GM19438 (cell line): Measurements from ENCODE around the gene CTNND2.
"Not testable (repeated sequence)": the region's sequence is repeated elsewhere in the genome, so short reads cannot be mapped to it uniquely, and the experiment has no call there.

ENCODE experiments used
- ATAC-seq: cut with Tn5 transposase; IDR thresholded peaks from one replicate; pipeline ENCODE4 v1.9.1; 2021; ENCODE audit warnings: low read depth; ENCODE audit not compliant: unreplicated experiment

The CTNND2 gene

DNA sequence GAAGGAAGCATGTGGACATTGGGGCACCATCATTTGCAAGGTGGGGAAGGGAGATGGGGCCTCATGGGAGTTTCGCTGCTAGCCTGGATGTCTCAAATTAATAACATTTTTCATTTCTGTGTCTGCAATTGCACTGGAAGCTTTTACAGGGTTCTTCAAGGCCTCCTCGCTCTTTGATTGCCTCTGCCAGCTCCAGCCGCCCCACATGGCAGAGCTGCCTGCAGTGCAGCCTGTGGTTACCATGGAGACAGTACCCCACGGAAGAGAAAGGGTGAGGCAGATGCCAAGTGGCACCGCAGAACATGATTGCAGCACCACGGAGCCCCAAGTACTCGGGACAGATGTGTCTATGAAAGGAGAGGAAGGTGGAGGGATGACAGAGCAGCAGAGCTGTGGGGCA is 25.4 kb downstream of the CTNND2 start:
- no peak for ATAC-seq

DNA sequence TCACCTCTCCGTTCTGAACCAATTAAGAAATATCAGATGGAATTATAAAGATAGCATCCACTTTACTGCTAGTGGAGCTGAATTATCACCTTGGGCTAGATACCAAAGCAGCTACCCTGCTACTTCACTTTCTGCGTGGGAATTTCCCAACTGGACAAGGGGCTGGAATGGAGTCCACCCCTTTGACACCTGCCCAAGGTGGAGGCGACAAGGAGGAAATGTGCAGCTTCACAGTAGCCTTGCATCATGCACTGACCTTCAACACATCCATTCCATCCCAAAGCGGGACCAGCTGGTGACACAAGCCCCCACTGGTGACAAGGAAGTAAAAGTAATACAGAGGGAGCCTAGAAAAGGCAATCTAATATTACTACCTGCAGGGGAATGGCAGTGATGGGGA is 30.7 kb downstream of the CTNND2 start:
- no peak for ATAC-seq

DNA sequence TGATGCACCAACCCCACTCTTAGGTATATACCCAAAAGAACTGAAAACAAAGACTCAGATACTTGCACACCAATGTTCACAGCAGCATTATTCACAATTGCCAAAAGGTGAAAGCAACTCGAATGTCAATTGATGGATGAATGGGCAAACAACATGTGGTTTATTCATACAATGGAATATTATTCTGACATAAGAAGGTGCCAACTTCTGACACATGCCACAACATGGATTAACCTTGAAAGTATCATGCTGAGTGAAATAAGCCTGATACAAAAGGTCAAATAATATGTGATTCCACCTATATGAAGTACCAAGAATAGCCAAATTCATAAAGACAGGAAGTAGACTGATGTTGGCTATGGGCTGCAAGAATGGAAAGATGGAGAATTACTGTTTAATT is 35.0 kb downstream of the CTNND2 start:
- ATAC-seq = no peak

DNA sequence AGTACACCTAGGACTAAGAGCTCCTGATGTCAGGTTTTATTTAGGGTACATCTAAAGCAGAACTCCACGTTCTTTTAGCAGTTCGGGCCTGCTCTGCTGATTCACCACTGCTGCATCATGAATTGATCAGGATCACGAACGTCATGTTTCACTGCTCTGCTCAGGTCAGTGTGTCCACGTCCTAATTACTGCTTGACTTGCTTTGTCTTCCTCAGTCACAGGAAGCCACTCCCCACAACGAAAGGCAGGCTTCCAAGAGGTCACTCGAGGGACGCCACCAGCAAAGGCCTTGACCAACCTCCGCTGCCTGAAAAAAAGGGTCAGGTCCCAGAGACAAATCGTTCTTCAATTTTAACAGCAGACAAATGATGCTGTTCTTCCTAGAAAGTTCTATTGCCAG is 40.3 kb downstream of the CTNND2 start:
- ATAC-seq = no peak

DNA sequence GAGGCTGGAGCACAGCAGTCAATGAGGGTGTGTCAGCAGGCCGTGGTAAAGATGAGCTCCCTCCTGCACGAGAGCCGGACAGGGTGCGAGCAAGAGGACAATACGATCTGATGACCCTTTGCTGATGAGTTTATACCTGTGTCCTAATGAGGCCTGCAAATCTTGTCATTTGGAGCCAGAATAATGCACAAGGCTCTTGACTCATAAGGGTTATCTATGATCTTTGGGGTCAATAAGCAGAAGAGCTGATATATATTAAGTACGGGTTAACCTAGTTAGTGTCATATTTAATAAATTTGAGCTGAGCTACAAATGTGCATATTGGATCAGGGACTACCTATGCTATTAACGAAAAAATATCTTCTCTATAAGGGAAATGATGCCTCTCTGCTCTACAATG is 46.9 kb downstream of the CTNND2 start:
- no peak for ATAC-seq

DNA sequence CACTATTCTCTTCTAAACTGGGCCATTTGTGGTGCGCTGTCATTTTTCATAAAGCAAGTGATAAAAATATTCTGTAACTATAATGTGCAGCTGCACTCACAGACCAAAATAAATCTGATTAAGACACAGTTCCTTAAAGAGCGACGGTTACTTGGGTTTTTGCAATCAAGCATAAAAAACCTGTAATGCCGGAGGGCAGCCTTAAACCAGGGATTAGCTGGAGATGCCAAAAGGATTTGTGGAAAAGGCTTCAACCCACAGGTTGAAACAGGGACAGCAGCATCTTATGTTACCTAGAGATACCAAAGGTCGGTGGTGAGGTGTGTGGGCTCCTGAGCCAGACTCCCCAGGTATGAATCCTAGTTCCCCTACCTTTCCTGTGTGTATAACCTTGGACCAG is 49.3 kb downstream of the CTNND2 start:
- ATAC-seq = no peak

DNA sequence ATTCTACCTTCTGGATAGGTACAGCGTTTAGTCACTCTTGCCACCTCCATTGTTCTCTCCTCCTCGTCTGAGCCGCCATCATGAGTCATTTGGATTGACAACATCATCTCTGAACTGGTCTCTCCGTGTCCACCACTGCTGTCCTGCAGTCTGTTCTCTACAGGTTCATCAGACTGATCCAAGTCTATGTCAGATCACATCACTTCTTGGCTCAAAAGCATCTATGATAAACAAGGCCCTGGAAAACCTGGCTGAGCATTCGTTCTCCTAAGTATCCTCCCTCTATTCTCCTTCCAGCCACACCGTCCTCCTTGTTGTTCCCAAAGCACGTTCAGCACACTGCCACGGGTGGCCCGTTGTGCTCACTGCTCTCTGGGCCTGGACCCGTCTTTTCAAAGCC is 50.5 kb downstream of the CTNND2 start:
- no peak for ATAC-seq

DNA sequence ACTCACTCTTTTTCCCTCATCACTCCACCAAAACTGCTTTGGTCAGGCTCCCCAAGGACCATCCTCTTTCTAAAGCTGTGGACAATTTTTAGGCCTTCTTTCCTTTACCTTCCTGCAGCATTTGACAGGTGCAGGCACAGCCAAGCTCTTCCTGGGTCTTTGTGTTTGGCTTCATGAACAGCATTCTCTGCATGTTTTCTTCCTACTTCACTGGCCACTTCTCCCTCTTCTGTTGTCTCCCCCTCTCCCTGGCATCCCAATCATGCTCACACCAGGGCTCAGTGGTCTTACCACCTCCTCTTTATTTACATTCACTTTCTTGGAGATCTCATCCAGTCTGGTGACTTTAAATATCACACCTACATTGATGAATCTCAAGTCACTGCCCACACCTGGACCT is 51.1 kb downstream of the CTNND2 start:
- ATAC-seq = no peak

DNA sequence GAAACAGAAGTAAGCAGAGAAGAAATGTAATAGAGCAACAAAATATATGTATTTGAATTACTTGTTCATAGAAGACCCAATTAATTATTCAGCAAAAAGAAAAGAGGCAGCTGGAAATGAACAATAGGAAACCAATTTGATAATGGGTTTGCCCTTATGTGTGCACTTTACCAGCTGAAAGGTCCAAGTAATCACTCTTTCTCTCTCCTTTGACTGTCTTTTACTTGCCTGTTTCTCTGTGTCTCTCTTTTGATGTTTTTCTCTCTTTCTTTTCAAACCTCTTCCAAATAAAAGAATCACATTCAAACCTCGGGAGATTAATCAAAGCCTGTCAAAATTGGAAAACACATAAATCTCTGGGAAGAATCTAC is 51.5 kb downstream of the CTNND2 start:
- ATAC-seq = no peak

DNA sequence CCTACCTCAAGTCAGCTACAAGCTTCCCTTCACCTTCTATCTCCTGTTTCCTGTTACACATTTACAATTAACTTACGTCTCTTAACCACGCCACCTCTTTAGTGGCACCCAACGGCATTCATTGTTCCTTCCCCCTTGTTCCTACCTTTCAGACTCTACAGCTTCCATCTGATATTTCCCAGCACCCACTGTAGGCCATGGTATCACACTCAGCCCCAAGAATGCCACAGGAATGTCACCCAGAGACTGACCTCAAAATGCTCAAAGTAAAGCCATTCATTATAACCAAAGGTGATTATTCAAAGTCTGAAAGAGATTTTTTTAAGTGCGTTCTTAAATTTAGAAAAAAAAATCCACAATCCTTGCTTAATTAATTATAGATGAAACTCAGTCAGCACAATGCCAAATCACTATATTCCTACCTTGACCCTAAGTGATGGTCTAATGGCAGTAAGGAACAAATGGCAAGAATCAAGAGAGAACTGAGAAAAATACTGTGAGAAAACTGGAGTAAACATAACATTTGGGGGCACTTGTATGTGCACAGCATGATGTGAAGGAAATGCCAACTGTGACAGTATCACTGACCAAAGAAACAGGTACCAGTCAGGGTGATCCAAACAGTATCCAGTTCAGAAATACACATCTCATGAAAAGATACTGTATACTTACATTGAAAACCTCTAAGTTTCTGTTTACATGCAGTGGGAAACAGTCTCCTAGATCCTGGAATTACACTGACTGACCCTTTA is 52.1 kb downstream of the CTNND2 start:
- no peak for ATAC-seq

DNA sequence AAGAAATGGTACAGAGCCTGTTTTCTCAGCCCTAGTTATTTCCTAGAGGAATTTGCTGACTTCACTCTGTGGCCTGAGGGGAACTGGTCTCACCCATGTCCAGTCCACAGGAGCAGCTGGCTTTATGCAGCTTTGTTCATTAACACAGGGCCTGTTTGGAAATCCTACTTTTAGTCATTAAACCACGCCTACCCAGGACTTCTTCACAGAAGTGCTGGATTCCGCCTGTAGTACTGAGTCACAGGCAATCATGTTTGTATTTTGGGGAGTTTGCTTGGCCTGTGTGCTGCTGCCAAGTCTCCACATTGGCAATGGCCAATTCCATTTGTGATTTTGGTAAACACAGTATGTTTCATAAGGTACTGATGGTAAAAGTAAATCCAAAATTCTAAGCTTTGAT is 52.8 kb downstream of the CTNND2 start:
- ATAC-seq = no peak

DNA sequence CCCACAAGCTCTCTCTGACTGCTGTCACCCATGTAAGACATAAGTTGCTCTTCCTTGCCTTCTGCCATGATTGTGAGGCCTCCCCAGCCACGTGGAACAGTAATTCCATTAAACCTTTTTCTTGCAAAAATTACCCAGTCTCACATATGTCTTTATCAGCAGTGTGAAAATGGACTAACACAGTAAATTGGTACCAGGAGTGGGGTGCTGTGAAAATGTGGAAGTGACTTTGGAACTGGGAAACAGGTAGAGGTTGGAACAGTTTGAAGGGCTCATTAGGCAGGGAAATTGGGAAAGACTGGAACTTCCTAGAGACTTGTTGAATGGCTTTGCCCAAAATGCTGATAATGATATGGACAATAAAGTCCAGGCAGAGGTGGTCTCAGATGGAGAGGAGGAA is 75.7 kb downstream of the CTNND2 start:
- ATAC-seq = not testable (repeated sequence)

DNA sequence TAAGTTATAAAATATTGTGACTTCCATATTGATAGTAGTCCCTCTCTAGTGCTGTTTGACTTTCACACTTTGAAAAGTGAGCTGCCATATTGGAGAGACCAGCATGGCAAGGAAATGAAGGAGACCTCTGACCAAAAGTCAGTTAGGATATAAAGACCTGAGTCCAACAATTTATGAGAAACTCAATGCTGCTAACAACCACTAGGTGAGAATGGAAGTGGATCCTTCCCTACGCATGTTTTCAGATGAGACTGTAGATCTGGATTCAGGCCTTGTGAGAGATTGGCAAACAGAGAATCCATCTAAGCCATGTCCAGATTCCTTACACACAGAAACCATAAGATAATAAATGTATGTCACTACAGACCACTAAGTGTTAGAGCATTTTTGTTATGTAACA is 81.6 kb downstream of the CTNND2 start:
- no peak for ATAC-seq

DNA sequence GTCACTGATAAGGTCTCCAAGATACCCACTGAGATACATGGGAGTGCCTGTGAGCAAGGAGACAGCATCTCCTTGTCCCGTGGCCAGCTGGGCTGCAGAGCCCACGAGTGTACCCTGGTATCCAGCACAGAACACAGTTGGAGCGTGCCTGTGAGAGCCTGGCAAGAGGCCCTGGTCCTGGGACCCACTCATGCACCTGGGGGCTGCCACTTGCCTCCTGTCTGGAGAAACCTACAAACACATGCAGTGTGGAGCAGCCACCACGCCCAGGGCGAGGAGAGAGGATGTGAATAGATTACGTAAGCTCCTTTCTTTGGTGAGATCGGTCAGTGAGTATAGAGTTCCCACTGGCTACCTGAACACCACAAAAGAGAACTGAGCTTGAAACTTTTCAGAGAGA is 88.3 kb downstream of the CTNND2 start:
- ATAC-seq = no peak

DNA sequence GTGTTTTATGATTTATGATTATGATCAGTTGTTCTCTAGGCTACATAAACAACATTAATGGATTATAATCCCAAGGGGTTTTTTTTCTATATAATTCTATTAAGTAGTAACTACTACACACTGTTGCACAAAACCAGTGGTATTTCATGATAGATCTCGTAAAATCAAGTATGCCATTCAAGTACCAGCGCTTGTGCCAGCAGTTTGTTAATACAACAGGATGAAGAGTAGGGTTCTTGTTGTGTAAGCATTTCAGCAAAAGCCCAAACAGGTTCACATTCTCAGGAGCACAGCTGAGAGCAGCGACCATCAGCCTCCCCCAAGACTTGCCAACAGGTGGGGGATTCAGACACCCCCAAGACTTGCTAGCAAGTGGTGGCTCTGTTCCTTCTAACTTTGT is 88.8 kb downstream of the CTNND2 start:
- no peak for ATAC-seq

DNA sequence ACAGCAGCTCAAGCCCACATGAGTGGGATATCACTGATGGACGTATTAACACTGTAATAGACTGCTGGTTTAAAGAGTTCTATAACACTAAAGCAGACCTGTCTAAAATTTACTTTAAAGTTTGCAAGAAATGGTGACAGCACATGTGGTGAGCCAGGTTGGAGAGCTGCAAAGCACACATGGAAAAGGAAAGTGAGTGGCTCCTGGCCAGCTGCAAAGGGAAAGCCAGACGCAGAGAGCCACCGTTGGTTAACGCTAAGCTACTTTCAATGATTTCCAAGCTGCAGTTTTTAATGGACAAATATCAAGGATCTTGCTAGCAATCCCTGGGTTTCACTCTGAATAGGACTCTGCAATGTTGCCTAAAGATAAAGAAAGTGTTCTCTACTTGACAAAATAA is 89.9 kb downstream of the CTNND2 start:
- ATAC-seq = no peak

DNA sequence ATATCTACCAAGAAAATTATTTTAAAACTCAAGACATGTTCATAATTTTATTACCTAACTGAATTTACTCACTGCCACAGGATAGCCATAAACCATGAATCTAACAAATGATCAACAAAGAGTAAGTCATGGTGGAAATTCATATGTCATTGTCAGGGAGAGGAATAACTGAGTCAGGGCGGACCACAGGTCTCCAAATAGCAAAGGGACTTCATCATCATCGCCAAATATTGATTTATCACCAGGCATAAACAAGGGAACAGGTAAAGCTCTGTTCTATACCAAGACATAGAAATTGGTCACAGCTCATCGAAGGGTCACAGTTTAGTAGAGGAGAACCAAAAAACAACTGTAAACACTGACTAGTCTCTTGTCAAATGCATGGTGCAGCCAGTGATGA is 94.8 kb downstream of the CTNND2 start:
- no peak for ATAC-seq

DNA sequence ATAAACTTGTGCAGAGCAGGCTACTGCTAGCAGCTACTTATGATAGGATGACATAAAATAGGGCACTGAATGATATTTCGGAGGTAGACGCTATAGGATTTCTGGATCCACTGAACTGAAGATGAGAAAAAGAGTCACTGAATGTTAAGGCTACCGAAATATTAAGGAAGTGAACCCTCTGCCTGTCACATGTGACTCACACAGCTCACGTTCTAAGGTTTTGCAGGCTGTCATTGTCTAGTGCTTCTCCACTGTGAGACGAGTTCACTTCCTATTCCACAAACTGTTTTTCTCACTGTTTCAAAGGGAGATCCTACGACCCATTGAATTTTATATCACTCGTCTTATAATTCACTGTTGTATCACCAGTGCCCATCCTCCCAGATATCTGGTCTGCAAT is 100.8 kb downstream of the CTNND2 start:
- ATAC-seq = no peak

DNA sequence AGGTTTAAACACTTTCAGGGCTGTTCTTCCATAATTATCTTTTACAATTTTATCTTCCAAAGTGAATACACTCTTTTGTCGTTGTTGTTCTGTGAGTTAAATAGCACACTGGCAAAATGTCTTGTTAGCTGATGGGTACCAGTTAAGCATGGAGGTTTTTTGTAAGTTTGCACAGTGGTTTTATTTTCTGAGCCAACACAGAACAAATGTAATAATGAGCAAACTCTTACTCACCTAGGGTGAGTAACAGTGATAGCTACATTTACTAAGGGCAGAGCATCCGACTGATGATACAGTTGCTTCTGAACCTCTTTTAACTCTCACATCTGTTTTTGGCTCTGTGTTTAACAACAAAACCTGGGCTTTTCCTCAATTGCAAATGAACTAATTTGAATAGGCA is 103.2 kb downstream of the CTNND2 start:
- ATAC-seq = no peak

DNA sequence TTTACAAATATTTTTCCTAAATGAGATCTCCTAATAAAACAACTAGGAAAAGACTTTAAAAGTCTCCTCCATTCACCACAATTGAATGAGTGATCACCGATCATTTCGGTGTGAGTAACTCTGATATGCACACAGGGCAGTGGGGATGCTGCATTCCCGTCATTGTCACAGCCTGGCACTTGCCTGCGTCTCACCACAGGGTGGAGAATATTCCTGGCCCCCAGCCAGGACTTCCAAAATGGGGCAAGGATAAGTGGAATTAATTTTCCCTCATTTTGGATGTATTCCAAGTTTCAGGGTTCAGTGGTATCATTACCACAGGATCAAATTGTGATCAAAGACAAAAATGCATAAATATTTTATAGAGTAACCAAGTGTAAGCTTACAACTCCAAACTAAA is 107.1 kb downstream of the CTNND2 start:
- no peak for ATAC-seq

DNA sequence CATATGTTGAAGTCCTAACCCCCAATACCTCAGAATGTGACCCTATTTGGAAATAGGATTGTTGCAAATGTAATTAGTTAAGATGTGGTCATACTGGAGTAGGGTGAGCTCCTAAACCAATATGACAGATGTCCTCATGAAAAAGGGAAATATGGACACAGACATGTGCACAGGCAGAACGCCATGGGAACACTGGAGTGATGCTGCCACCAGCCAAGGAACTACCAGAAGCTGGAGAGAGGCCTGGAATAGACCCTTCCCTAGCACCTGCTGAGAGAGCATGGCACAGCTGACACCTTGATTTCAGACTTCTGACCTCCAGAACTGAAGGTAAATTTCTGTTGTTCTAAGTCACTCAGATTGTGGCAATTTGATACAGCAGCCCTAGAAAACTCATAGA is 110.8 kb downstream of the CTNND2 start:
- ATAC-seq = no peak

DNA sequence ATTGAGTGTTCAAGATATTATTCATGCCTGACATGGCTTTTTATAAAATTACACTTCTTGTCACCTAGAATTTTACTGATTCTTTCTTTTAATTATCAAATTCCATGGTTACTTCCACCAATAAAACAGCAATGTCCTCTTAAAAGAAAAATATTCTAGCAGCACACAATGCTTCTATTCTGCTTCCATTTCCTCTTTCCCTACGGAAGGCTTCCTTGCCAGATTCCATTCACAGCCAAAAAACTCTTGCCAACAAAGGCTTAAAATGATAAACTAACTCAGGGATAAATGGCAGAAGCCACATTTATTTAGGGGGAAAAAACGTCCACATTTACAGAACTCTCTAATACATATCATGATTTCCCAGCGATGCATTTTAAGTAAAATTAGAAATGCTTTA is 111.6 kb downstream of the CTNND2 start:
- no peak for ATAC-seq

DNA sequence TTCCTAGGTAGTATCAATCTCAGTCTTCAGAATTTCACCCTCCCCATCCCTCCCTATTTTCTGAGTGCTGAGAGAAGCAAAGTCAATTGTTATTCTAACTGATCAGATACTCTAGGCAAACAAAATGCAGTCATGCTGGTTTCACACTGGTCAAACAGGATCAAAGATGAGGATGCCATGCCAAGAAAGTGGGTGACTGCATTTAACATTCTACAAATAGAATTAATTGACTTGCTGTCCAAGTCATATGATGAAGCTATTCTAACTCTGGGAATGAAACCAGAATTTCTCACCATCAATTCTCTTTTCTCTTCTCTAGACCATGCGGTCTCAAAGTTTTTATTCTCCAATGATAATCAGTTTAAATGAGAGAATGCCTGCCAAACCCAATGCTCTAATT is 112.5 kb downstream of the CTNND2 start:
- no peak for ATAC-seq
